ENCODE results near the gene RASA2. TPM values are rescaled to one million over a fixed set of nuclear protein-coding genes. Genes with fewer than 3 reads are reported as not detected.

RASA2 gene
- total and polyA plus RNA-seq, 9 of the 15 experiments (the other 6 are each of a cell fraction or from before 2014, with no cell fraction given), result 2.0 to 12.8 (median 9.5) TPM

- no peak for TF ChIP-seq MITF (IDR thresholded peaks at IDR 0.05)
- TF ChIP-seq E2F3 (CRISPR knock-in tag; IDR thresholded peaks at IDR 0.05), result no peak
- TF ChIP-seq DACH1 (IDR thresholded peaks at IDR 0.05; ENCODE audit: partially characterized antibody), result no peak
- TF ChIP-seq ATF1 (CRISPR knock-in tag; IDR thresholded peaks at IDR 0.05), result no peak
- TF ChIP-seq ATF1 (tag; IDR thresholded peaks at IDR 0.05), result 0 out of 2 replicates have a peak, but pooled peaks have one; percentile 21
- peak; percentile 86 for TF ChIP-seq ARID1B (IDR thresholded peaks at IDR 0.05)
- TF ChIP-seq PYGO2 (tag; IDR thresholded peaks at IDR 0.05), result no peak
- TF ChIP-seq RB1 (IDR thresholded peaks at IDR 0.05; ENCODE audit: low read depth), result no peak
- TF ChIP-seq ZNF184 (CRISPR knock-in tag; IDR thresholded peaks at IDR 0.05), result no peak
- TF ChIP-seq POLR2A (conservative IDR thresholded peaks at IDR 0.05), result no peak
- no peak for TF ChIP-seq CREB1 (IDR thresholded peaks at IDR 0.05)
- TF ChIP-seq CREB1 (CRISPR knock-in tag; IDR thresholded peaks at IDR 0.05), result no peak
- TF ChIP-seq ZNF212 (CRISPR knock-in tag; IDR thresholded peaks at IDR 0.05), result no peak
- TF ChIP-seq CHAMP1 (IDR thresholded peaks at IDR 0.05), result no peak
- peak in 1 of 2 experiments; percentile 57; a peak in 1 of 4 replicates for TF ChIP-seq MLLT1 (IDR thresholded peaks at IDR 0.05)
- no peak for TF ChIP-seq FOSL1 (tag; conservative IDR thresholded peaks at IDR 0.05)
- TF ChIP-seq CHD1 (IDR thresholded peaks at IDR 0.05; ENCODE audit: low read length), result no peak
- no peak for TF ChIP-seq NR0B1 (IDR thresholded peaks at IDR 0.05; ENCODE audit: partially characterized antibody)
- TF ChIP-seq HMGN3 (IDR thresholded peaks at IDR 0.05; ENCODE audit: borderline replicate concordance, extremely low read depth, insufficient read length, low read depth, low read length), result no peak
- peak; percentile 46; the same call in 1 of the 2 replicates for TF ChIP-seq ARID3A (IDR thresholded peaks at IDR 0.05; ENCODE audit: borderline replicate concordance, low read depth, low read length)
These were observed 71.3 kb downstream of the RASA2 start (continued) for GRCh38 chr3:141557961-141558706.

All from K562 (cell line).